Measurements from ENCODE around the gene DSTYK. TPM values are rescaled to one million over a fixed set of nuclear protein-coding genes. Genes with fewer than 3 reads are reported as not detected.

Gene DSTYK
- total RNA-seq, 5 donors from 2014 or later (not counting 1 experiment from before 2014, with no cell fraction given) = 13.8 to 15.7 (median 14.7) TPM

DNA sequence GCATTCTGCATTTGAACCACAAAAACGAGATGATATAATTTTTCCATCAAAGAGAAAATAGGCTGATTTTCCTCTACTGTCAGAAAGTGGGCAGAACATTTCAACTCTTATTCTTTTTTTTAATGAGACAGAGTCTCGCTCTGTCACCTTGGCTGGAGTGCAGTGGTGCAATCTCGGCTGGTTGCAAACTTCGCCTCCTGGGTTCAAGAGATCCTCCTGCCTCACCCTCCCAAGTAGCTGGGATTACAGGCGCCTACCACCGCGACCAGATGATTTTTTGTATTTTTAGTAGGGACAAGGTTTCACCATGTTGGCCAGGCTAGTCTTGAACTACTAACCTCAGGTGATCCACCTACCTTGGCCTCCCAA is 11.6 kb downstream of the DSTYK start:
- H3K27me3 ChIP-seq (replicated peaks in 1 of 2; ENCODE audit: control insufficient read depth in 2 of 2, extremely low read depth in 1 of 2, insufficient read depth in 2 of 2, low read length in 1 of 2) = no peaks in the 10 kb centered on the region
- ATAC-seq (replicated peaks in 1 of 4) (peak in 1 of 4 experiments; percentile 31), DNase-seq (no peak)
- peaks cover 2 to 22% of the 10 kb centered on the region in 2 experiments for H3K4me1 ChIP-seq (ENCODE audit: control insufficient read depth in 1 of 2, extremely low read depth in 1 of 2, insufficient read depth in 2 of 2, low read length in 2 of 2)
- Mint-ChIP-seq H3K4me3 (peak overlapping the region in 2 of 3 donors; percentile 48 to 52), H3K27me3 (no peaks in the 10 kb centered on the region), H3K9me3 (no peaks in the 10 kb centered on the region), H3K4me1 (peaks cover 63 to 68% (median 64%) of the 10 kb centered on the region in 3 donors), H3K36me3 (peaks cover 17% of the 10 kb centered on the region), H3K27ac (peak overlapping the region in 1 of 2 donors; percentile 29)
- no peak overlapping the region for H3K27ac ChIP-seq (ENCODE audit: low read length)
- WGBS (ENCODE audit: insufficient coverage) = 0% methylated on average over 1 of the region's 7 CpGs
- H3K4me3 ChIP-seq (ENCODE audit: control insufficient read depth in 1 of 2, extremely low read depth in 1 of 2, low read length in 1 of 2) = no peak overlapping the region
- ChIA-PET CTCF (no interaction called here), POLR2A (no interaction called here)
- no peaks in the 10 kb centered on the region for H3K9me3 ChIP-seq
- no peaks in the 10 kb centered on the region for H3K36me3 ChIP-seq (ENCODE audit: control insufficient read depth in 2 of 2, extremely low read depth in 1 of 2, insufficient read depth in 1 of 2, low read length in 1 of 2)

DNA sequence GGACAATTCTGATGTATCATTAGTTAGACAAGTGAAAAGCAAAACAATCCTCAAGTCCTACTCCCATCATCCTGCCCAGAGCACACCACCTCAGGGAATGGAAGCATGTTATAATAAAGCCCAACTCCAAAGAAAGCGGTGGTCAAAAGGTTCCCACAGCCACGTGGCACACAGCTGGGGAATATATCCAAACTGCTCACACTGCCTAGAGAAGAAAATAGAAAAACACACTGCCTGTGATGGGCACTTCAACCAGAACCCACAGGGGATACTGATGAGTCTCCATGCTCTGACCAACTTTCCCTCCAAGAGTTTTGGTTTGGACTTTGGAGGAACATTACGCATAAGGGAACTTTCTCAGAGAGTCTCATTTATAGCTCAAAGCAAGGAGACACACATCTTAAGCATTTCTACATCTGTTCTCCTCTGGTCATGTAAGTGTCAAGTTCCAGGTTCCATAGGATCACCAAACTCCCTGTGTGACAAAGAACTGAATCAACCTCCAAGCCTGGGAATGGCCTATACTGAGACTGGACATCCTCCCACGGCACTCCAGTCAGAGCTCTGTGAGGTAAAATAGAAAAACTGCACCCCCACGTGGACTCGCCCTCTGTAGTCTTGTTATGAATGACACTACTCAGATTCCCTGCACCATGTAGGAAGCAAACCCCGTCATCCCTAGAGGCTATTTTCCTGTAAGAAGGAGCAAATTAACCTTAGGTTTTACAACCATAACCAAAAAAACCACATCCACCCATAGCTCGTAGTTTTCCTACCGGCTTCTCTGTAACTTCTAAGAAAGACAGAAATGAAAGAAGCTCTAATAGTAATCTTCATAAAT is 12.2 kb downstream of the DSTYK start:
- Histone ChIP-seq H3K27me3 (replicated peaks in 1 of 2; ENCODE audit: control insufficient read depth in 2 of 2, extremely low read depth in 1 of 2, insufficient read depth in 2 of 2, low read length in 1 of 2) (no peaks in the 10 kb centered on the region), H3K27ac (ENCODE audit: low read length) (no peak overlapping the region), H3K4me1 (ENCODE audit: control insufficient read depth in 1 of 2, extremely low read depth in 1 of 2, insufficient read depth in 2 of 2, low read length in 2 of 2) (peaks cover 2 to 22% of the 10 kb centered on the region in 2 experiments), H3K4me3 (ENCODE audit: control insufficient read depth in 1 of 2, extremely low read depth in 1 of 2, low read length in 1 of 2) (no peak overlapping the region), H3K9me3 (no peaks in the 10 kb centered on the region), H3K36me3 (ENCODE audit: control insufficient read depth in 2 of 2, extremely low read depth in 1 of 2, insufficient read depth in 1 of 2, low read length in 1 of 2) (no peaks in the 10 kb centered on the region)
- WGBS (ENCODE audit: insufficient coverage) = 0% methylated on average over 2 of the region's 9 CpGs
- Mint-ChIP-seq H3K27ac (peak overlapping the region; percentile 13 to 29), H3K4me1 (peaks cover 57 to 62% (median 59%) of the 10 kb centered on the region in 3 donors), H3K27me3 (no peaks in the 10 kb centered on the region), H3K9me3 (no peaks in the 10 kb centered on the region), H3K36me3 (peaks cover 17% of the 10 kb centered on the region), H3K4me3 (peak overlapping the region in 2 of 3 donors; percentile 48 to 52)
- CTCF ChIA-PET = interaction anchor here in 1 of 2 donors (0.7 kb wide), 1 partner anchor 50 kb away, joined by 3 read pairs; no protein-coding TSS in a partner anchor
- POLR2A ChIA-PET = interaction anchor here in 1 of 2 donors (0.7 kb wide), 1 partner anchor 20 kb away, joined by 4 read pairs; no protein-coding TSS in a partner anchor
- DNase-seq (peak in 1 of 35 experiments; percentile 10), ATAC-seq (replicated peaks in 1 of 4) (peak in 3 of 4 experiments; percentile 27 to 52 (median 36))

DNA sequence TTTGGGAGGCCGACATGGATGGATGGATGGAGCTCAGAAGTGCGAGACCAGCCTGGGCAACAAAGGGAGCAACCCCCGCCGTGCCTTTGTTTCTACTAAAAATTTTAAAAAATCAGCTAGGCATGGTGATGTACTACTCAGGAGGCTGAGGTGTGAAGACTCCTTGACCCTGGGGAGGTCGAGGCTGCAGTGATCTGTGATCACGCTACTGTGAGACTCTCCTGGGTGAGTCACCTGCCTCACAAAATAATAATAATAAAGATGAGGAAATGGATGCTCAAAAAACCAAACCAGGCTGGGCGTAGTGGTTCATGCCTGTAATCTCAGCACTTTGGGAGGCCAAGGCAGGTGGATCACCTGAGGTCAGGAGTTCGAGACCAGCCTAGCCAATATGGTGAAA is 19.2 kb downstream of the DSTYK start:
- Histone ChIP-seq H3K36me3 (ENCODE audit: control insufficient read depth in 2 of 2, extremely low read depth in 1 of 2, insufficient read depth in 1 of 2, low read length in 1 of 2) (peaks cover 3 to 4% of the 10 kb centered on the region in 2 donors), H3K4me1 (ENCODE audit: control insufficient read depth in 1 of 2, extremely low read depth in 1 of 2, insufficient read depth in 2 of 2, low read length in 2 of 2) (peaks cover 0 to 2% of the 10 kb centered on the region in 2 experiments), H3K27me3 (replicated peaks in 1 of 2; ENCODE audit: control insufficient read depth in 2 of 2, extremely low read depth in 1 of 2, insufficient read depth in 2 of 2, low read length in 1 of 2) (no peaks in the 10 kb centered on the region), H3K27ac (ENCODE audit: low read length) (no peak overlapping the region), H3K4me3 (ENCODE audit: control insufficient read depth in 1 of 2, extremely low read depth in 1 of 2, low read length in 1 of 2) (no peak overlapping the region), H3K9me3 (no peaks in the 10 kb centered on the region)
- CTCF ChIA-PET = interaction anchor here in 1 of 2 donors (0.6 kb wide), 1 partner anchor 258 kb away, joined by 3 read pairs; no protein-coding TSS in a partner anchor
- no peak for DNase-seq
- POLR2A ChIA-PET = no interaction called here
- no peak overlapping the region for H3K4me3 Mint-ChIP-seq
- H3K36me3 Mint-ChIP-seq = peaks cover 30% of the 10 kb centered on the region
- H3K27ac Mint-ChIP-seq = peak overlapping the region in 1 of 2 donors; percentile 22
- ATAC-seq (replicated peaks in 1 of 4) = no peak
- peaks cover 0 to 2% (median 0%) of the 10 kb centered on the region in 3 donors for H3K9me3 Mint-ChIP-seq
- WGBS (ENCODE audit: insufficient coverage) = no CpG with 5 or more reads among the region's 8 CpGs
- H3K27me3 Mint-ChIP-seq = no peaks in the 10 kb centered on the region
- peaks cover 59 to 67% (median 67%) of the 10 kb centered on the region in 3 donors for H3K4me1 Mint-ChIP-seq

DNA sequence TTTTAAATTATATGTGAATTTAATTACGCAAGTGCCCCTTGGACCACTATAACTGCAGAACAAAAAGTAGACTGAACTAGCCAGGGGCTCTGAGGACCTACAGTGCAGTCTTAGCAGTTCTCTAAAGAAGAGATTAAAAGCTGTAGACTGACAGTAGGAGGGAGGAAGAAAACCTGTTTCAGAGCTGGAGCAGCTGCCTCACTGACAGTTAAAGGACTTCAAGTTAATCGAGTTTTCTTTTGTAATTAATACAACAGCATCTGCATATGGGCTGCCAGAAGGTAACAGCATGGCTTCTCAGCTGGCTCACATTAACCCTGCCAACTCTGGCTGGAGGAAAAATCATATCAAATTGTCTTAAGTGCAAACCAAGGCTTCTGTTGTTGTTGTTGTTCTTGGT is 19.9 kb downstream of the DSTYK start:
- H3K4me1 ChIP-seq (ENCODE audit: control insufficient read depth in 1 of 2, extremely low read depth in 1 of 2, insufficient read depth in 2 of 2, low read length in 2 of 2) = peaks cover 0 to 3% of the 10 kb centered on the region in 2 experiments
- Mint-ChIP-seq H3K27ac (no peak overlapping the region), H3K4me3 (no peak overlapping the region), H3K36me3 (peaks cover 33% of the 10 kb centered on the region), H3K9me3 (peaks cover 0 to 2% (median 0%) of the 10 kb centered on the region in 3 donors), H3K27me3 (no peaks in the 10 kb centered on the region), H3K4me1 (peaks cover 62 to 70% (median 68%) of the 10 kb centered on the region in 3 donors)
- H3K4me3 ChIP-seq (ENCODE audit: control insufficient read depth in 1 of 2, extremely low read depth in 1 of 2, low read length in 1 of 2) = no peak overlapping the region
- DNase-seq (no peak), ATAC-seq (replicated peaks in 1 of 4) (no peak)
- peaks cover 3 to 7% of the 10 kb centered on the region in 2 donors for H3K36me3 ChIP-seq (ENCODE audit: control insufficient read depth in 2 of 2, extremely low read depth in 1 of 2, insufficient read depth in 1 of 2, low read length in 1 of 2)
- no peaks in the 10 kb centered on the region for H3K27me3 ChIP-seq (replicated peaks in 1 of 2; ENCODE audit: control insufficient read depth in 2 of 2, extremely low read depth in 1 of 2, insufficient read depth in 2 of 2, low read length in 1 of 2)
- ChIA-PET POLR2A (no interaction called here), CTCF (interaction anchor here in 1 of 2 donors (0.6 kb wide), 1 partner anchor 259 kb away, joined by 3 read pairs; no protein-coding TSS in a partner anchor)
- no peaks in the 10 kb centered on the region for H3K9me3 ChIP-seq
- WGBS (ENCODE audit: insufficient coverage) = no CpG with 5 or more reads among the region's 2 CpGs
- no peak overlapping the region for H3K27ac ChIP-seq (ENCODE audit: low read length)

DNA sequence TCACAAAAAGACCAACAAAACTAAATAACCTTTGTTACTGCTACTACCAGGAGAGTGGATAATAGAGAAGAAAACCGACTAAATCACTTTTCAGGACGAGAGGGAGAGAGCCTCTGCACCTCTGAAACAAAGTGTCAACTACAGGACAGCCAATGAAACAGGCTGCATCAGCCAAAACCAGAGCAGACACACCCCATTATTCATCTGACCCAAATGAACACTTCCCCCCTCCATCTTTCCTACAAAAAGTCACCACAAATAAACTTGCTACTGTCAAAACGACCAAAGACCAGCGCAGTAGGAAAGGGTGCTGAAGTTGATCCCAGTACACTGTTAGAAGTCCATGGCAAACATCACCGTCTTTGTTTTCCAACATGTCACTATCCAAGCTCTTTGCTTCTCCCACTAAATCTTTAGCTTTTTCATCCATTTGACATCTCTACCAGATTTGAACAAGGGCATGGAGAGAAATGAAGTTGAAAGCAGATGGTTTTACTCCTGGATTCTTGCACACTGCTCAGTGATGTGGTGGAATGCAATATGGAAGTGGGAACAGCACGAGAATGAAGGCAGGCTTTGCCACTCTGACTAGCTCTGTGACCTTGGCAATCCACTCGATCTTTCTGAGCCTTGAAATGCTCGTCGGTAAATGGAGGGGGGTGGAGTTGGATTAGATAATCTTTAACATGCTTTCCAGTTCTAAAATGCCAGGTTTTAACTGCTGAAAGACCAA is 20.5 kb downstream of the DSTYK start:
- H3K9me3 ChIP-seq = no peaks in the 10 kb centered on the region
- H3K9me3 Mint-ChIP-seq = peaks cover 0 to 2% (median 0%) of the 10 kb centered on the region in 3 donors
- ATAC-seq (replicated peaks in 1 of 4) (no peak), DNase-seq (no peak)
- H3K4me3 ChIP-seq (ENCODE audit: control insufficient read depth in 1 of 2, extremely low read depth in 1 of 2, low read length in 1 of 2) = no peak overlapping the region
- peaks cover 66 to 74% (median 74%) of the 10 kb centered on the region in 3 donors for H3K4me1 Mint-ChIP-seq
- H3K27ac ChIP-seq (ENCODE audit: low read length) = no peak overlapping the region
- no peak overlapping the region for H3K27ac Mint-ChIP-seq
- H3K4me3 Mint-ChIP-seq = no peak overlapping the region
- no peaks in the 10 kb centered on the region for H3K27me3 ChIP-seq (replicated peaks in 1 of 2; ENCODE audit: control insufficient read depth in 2 of 2, extremely low read depth in 1 of 2, insufficient read depth in 2 of 2, low read length in 1 of 2)
- H3K27me3 Mint-ChIP-seq = no peaks in the 10 kb centered on the region
- WGBS (ENCODE audit: insufficient coverage) = 89% methylated on average over 3 of the region's 9 CpGs
- ChIA-PET CTCF (no interaction called here), POLR2A (interaction anchor here in 1 of 2 donors (0.6 kb wide), 1 partner anchor 216 kb away, joined by 3 read pairs; no protein-coding TSS in a partner anchor)
- H3K36me3 ChIP-seq (ENCODE audit: control insufficient read depth in 2 of 2, extremely low read depth in 1 of 2, insufficient read depth in 1 of 2, low read length in 1 of 2) = peaks cover 3 to 8% of the 10 kb centered on the region in 2 donors
- peaks cover 2 to 3% of the 10 kb centered on the region in 2 experiments for H3K4me1 ChIP-seq (ENCODE audit: control insufficient read depth in 1 of 2, extremely low read depth in 1 of 2, insufficient read depth in 2 of 2, low read length in 2 of 2)
- peaks cover 37% of the 10 kb centered on the region for H3K36me3 Mint-ChIP-seq

DNA sequence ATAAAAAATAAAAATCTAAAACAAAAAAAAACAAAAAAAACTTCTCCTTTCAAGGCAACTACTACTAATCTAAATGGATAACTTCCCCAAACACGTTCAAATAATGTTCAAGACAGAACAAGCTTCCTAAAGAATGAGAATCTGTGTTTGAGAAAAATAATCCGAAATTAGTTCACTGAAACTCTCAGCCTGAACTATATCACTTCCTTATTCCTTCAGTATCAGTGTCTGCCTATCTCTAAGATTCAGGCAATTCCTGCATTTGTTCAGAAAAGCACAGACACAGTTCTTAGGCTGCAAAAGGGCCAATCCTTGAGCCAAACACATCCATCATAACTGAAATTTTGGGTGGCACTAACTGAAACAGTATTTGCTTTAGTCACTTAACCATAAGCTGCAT is 22.4 kb downstream of the DSTYK start:
- no peaks in the 10 kb centered on the region for H3K9me3 ChIP-seq
- CTCF ChIA-PET = no interaction called here
- H3K27me3 ChIP-seq (replicated peaks in 1 of 2; ENCODE audit: control insufficient read depth in 2 of 2, extremely low read depth in 1 of 2, insufficient read depth in 2 of 2, low read length in 1 of 2) = no peaks in the 10 kb centered on the region
- H3K27me3 Mint-ChIP-seq = no peaks in the 10 kb centered on the region
- peaks cover 72 to 79% (median 78%) of the 10 kb centered on the region in 3 donors for H3K4me1 Mint-ChIP-seq
- no peak for ATAC-seq (replicated peaks in 1 of 4)
- H3K9me3 Mint-ChIP-seq = peaks cover 0 to 2% (median 0%) of the 10 kb centered on the region in 3 donors
- H3K4me3 Mint-ChIP-seq = no peak overlapping the region
- POLR2A ChIA-PET = no interaction called here
- no peak overlapping the region for H3K27ac Mint-ChIP-seq
- H3K4me1 ChIP-seq (ENCODE audit: control insufficient read depth in 1 of 2, extremely low read depth in 1 of 2, insufficient read depth in 2 of 2, low read length in 2 of 2) = peaks cover 2 to 10% of the 10 kb centered on the region in 2 experiments
- no CpG with 5 or more reads among the region's 2 CpGs for WGBS (ENCODE audit: insufficient coverage)
- peaks cover 40% of the 10 kb centered on the region for H3K36me3 Mint-ChIP-seq
- H3K36me3 ChIP-seq (ENCODE audit: control insufficient read depth in 2 of 2, extremely low read depth in 1 of 2, insufficient read depth in 1 of 2, low read length in 1 of 2) = peaks cover 3 to 15% of the 10 kb centered on the region in 2 donors
- DNase-seq = no peak
- no peak overlapping the region for H3K27ac ChIP-seq (ENCODE audit: low read length)
- H3K4me3 ChIP-seq (ENCODE audit: control insufficient read depth in 1 of 2, extremely low read depth in 1 of 2, low read length in 1 of 2) = no peak overlapping the region
